GM21529 (cell line): ENCODE data around the gene LIPC.

ENCODE experiments used
- ATAC-seq: cut with Tn5 transposase; IDR thresholded peaks from one replicate; pipeline ENCODE4 v1.9.1; 2021; ENCODE audit not compliant: unreplicated experiment

The LIPC gene

GRCh38 chr15:58551084-58551763 lies 119.4 kb downstream of the LIPC start:
- no peak for ATAC-seq

DNA sequence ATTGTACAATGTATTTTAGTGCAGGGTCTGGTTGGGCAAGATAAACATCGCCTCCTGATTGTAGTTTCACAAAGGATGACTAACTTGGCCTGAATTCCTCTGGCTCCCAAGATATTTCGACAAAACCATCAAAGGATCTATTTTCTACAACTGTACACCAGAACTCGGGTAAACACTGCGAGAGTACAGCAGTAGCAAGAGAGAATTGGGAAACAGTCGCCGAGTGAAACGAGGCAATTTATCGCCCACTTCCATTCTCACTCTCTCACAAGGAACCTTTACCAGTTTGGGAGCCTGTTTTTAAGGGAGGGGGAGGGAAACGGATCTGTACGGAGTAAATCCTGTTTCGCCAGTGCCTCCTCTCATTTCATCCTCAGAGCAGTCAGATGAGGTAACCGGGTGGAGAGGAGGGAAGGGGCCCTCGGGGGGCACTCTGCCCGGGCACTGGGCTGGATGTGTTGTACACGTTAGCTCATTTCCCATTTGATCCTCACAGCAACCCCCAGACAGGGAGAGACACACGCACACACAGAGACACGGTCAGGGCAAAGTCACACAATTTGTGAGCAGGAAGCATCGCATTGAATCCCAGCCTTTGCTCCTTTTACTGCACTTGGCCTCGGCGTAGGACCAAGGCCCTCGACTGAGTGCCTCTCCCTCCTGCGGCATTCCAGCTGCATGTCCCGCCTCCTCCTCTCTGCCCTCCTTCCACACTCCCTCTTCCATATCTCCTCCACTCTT lies 120.1 kb downstream of the LIPC start:
- ATAC-seq = no peak

GRCh38 chr15:58552505-58553364 lies 120.9 kb downstream of the LIPC start:
- no peak for ATAC-seq

DNA sequence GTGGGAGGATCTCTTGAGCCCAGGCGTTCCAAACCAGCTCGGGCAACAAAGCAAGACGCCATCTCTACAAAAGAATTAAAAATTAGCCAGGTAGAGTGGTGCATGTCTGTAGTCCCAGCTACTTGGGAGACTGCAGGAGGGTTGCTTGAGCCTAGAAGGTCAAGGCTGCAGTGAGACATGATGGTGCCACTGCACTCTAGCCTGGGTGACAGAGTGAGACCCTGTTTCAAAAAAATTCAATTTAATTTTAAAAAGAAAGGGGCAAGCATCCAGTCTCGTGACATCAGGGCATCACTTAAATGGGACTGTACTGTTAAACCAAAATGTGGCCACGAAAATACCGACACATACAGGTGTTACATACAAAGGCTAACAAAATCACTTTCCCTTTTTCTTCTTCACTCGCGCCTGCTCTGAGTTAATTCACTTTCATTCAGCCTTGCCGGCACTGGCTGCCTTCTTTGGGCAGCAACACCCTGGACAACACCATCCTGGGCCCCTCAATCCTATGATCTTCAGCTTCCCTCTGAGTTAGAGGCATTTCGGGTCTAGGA lies 121.7 kb downstream of the LIPC start:
- ATAC-seq = no peak

DNA sequence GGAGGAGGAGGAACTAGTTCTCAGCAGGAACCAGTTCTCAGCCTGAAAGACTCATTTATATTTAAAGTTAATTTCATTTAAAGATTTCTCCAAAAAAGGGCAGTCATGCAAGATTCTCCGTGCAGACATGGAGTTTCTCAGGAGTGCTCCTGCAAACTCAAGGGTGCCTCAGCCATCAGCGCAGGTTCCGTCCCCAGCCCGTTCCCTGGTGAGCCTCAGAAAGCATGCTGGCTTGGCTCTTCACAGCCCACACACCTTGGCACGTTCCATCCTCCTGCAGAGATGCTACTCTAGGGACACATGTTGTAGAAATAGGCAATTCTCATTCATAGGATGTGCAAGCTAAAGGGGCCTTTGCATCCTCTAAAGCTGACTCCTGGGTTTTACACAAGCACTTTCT lies 123.0 kb downstream of the LIPC start:
- ATAC-seq = no peak

DNA sequence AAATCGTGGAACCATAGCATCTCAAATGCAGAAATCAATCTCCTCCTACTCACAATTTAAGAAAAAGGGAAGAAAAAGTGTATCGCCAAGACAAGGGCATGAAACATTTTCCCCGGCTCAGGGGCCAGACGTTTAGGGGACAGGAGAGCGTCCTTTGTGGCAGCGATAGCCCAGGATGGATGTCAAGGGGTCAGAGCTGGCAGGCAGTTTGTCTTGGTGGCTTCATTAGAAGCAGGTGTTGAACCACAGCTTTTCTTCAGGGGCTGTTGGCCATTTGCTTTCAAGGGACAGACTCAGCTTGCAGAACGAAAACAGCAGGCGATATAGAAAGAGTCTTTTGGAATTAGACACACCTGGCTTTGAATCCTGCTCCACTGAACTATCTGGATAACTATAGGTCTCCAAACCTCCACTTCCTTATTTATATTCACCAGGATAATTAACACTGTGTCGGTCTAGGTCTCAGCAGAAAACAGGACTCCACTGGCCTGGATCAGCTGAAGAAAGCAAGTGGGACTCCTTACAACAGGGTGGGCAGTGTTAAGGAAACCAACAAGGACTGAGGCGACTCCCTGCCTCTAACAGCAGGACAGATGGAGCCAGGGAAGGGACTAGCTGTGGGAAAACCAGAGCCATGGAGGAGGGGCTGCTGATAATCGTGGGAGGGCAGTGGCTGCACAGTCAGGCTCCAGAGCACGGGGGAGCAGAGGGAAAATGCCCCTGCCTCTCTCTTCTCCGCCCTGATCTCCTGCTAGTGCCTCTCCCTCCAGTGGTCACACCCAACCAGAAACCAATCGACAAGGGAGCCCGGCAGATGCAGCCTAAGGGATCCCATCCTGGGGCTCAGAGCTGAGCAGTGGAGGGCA lies 123.6 kb downstream of the LIPC start:
- ATAC-seq = no peak

- no peak for ATAC-seq
These were observed 124.2 kb downstream of the LIPC start for GRCh38 chr15:58556028-58556361.

DNA sequence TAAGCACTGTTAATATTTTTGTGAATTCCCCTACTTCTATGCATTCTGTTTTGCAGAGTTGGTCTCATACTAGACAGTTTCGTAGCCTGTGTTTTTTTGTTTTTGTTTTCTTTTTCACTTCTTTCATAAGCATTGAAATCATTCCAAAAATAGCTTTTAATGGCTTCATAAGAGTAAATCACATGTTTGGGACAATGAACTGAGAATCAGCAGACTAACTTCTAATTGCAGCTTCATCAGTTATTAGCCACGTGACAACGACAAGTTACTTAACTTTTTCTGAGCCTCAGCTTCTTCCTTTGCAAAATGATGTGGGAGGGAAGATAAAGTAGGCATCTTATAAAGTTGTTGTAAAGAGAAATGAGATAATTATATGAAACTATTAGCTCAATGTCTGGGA lies 124.8 kb downstream of the LIPC start:
- no peak for ATAC-seq

GRCh38 chr15:58558777-58559176 lies 127.0 kb downstream of the LIPC start:
- ATAC-seq = no peak

- no peak for ATAC-seq
These were observed 128.3 kb downstream of the LIPC start for GRCh38 chr15:58559904-58560588.

DNA sequence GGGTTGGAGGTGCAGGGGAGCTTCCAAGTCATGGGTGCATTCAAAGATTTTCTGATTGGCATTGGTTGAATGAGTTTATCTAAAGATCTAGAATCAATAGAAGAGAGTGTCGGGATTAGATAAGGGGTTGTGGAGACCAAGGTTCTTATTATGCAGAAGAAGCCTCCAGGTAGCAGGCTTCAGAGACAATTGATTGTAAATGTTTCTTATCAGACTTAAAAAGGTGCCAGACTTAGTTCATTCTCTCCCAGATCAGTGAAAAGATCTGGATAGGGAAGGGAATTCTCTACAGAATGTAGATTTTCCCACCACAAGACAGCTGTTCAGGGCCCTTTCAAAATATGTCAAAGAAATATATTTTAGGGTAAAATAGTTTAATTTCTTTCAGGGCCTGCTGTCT lies 129.5 kb downstream of the LIPC start:
- ATAC-seq = no peak

GRCh38 chr15:58562135-58562534 lies 130.3 kb downstream of the LIPC start:
- no peak for ATAC-seq

- ATAC-seq = no peak
These were observed 133.2 kb downstream of the LIPC start for GRCh38 chr15:58564981-58565380.

- ATAC-seq = no peak
These were observed 133.8 kb downstream of the LIPC start for GRCh38 chr15:58565619-58566018.

DNA sequence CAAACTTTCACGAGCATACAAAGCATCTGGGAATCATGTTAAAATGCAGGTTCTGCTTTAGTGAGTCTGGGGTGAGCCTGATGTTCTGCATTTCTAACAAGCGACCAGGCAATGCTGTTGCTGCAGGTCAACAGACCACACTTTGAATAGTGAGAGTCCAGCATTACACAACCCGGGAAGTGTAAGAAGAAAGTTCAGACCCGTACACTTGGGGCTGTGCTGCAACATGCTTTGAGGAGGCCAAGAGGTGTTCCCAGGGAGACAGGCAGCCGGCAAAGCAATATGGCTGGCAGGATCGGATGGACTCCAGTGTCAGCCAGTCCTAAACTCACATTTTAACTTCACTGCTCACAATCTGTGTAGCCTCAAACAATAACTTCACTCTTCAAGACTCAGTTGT lies 134.2 kb downstream of the LIPC start:
- ATAC-seq = no peak

DNA sequence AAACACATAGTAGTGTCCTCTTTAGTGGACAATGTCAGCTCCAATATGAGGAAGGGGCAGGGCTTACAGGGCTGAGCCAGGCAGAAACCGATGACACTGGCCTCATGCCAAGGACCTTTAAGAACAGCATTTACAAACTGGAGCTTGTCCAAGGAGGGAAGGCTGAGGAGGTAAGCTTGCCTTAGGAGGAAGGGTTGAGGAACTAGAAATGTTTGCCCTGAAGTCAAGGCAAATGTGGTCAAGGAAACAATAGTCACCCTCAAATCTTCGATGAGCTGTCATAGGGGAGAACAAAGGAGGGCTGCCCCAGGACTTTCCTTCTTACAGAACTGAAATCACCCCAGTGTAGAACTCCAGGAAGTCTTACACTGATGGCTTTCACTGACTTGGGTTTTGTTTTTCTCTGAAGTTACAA lies 136.4 kb downstream of the LIPC start:
- ATAC-seq = no peak

- ATAC-seq = no peak
These were observed 137.7 kb downstream of the LIPC start for GRCh38 chr15:58569455-58569854.

DNA sequence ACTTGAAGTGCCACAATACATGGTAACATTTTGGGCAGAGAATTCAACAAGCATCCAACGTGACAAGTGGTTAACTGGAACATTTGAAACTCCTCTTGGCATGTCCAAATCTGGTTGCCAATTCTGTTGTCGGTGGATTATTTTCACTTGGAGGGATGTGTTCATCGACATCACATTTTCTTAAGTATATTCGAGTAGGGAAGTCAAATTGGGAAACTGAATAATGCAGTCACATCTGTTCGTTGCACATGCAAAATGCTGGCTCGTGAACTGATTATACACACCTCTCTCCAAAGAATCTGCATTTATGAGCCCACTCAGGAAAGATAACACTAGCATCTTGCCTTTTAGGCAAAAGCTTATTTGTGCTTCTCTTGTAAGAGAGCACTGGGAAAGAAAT lies 139.7 kb downstream of the LIPC start:
- no peak for ATAC-seq

DNA sequence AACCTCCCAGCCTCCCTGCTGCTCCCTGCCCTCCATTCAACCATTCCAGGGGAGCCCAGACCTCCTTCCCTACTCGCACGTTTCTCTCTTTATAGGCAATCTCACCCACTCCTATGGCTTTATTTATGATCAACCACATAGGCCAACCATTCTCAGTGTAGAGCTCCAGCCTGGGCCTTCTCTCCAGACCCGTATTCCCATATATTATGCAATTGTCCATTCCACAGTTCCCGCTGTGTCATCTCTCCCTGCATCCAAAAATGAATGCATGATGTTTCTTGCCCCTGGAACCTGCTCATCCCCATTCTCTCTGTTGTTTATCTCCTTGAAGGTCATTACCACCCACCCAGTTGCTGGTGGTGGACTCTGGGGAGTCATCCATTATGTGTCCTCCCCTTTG lies 140.7 kb downstream of the LIPC start:
- no peak for ATAC-seq

DNA sequence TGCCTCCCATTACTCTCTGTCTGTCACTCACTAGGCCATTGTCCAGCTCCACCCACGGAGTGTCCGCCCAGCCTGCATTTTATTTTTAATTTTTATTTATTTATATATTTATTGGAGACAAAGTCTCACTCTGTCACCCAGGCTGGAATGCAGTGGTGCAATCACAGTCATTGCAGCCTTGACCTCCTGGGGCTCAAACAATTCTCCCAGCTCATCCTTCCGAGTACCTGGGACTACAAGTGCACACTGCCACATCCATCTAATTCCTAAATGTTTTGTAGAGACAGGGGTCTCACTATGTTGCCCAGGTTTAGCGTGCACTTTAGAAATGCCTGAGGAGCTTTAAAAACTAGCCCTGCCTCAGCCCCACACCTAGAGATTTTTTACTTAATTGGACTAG lies 141.5 kb downstream of the LIPC start:
- ATAC-seq = no peak
